ENCODE results near the gene GABRR2.

The GABRR2 gene

DNA sequence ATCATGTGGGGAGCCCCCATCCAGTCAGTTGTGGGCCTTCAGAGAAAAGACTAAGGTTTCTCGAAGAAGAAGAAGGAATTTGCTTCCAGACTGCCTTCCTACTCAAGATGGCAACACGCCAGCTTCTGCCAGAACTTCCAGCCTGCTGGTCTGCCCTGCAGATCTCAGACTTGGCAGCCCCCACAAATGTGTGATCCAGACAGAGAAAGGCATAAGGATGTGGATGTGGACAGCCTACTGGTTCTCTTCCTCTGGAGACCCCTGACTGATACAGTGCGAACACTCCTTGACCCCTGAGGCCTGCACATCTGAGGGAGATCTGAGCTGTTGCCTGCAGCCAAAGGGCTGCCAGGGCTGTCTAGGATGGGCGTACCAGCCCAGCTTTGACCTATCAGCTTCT, 106.5 kb downstream of the GABRR2 start:
- no peak for DNase-seq (ENCODE audit: low spot score)
